Measurements from ENCODE around the gene IQSEC1.

Gene IQSEC1

GRCh38 chr3:13034861-13035260 lies 38.4 kb downstream of the IQSEC1 start:
- no peak for DNase-seq
- CTCF ChIA-PET: interaction anchor here (1.2 kb wide), 1 partner anchor 57 kb away, joined by 3 read pairs; no protein-coding TSS in a partner anchor
- POLR2A ChIA-PET: no interaction called here
- H3K4me1 ChIP-seq (ENCODE audit: control extremely low read depth in 1 of 4, control insufficient read depth in 4 of 4, insufficient read depth in 4 of 4, low read length in 3 of 4): peaks cover 0 to 4% (median 1%) of the 10 kb centered on the region in 4 experiments
- H3K36me3 ChIP-seq (ENCODE audit: control insufficient read depth in 4 of 4, insufficient read depth in 4 of 4, low read length in 3 of 4): no peaks in the 10 kb centered on the region
- H3K27me3 ChIP-seq (replicated peaks in 2 of 5; ENCODE audit: control insufficient read depth in 4 of 5, insufficient read depth in 5 of 5, low read length in 4 of 5): no peaks in the 10 kb centered on the region
- no peak overlapping the region for H3K4me3 ChIP-seq (ENCODE audit: control insufficient read depth in 1 of 7, extremely low read depth in 1 of 7, insufficient read depth in 4 of 7, low read depth in 2 of 7, low read length in 6 of 7)
- WGBS (ENCODE audit: insufficient coverage): 92% methylated on average over 2 of the region's 5 CpGs
- no peak overlapping the region for H3K27ac ChIP-seq (ENCODE audit: insufficient read depth in 1 of 2, low read depth in 1 of 2, low read length in 2 of 2, poor library complexity in 1 of 2, severe bottlenecking in 2 of 2)
- H3K9me3 ChIP-seq (ENCODE audit: control extremely low read depth in 1 of 5, control insufficient read depth in 4 of 5, insufficient read depth in 2 of 5, low read depth in 1 of 5, low read length in 4 of 5): no peaks in the 10 kb centered on the region

- H3K4me3 ChIP-seq (ENCODE audit: control insufficient read depth in 1 of 7, extremely low read depth in 1 of 7, insufficient read depth in 4 of 7, low read depth in 2 of 7, low read length in 6 of 7): no peak overlapping the region
- no peaks in the 10 kb centered on the region for H3K4me1 ChIP-seq (ENCODE audit: control extremely low read depth in 1 of 4, control insufficient read depth in 4 of 4, insufficient read depth in 4 of 4, low read length in 3 of 4)
- CTCF ChIA-PET: interaction anchor here (1.2 to 1.5 kb wide), 2 partner anchors 49 to 57 kb away, joined by 3 read pairs; no protein-coding TSS in a partner anchor
- no peak for DNase-seq
- no peaks in the 10 kb centered on the region for H3K27me3 ChIP-seq (replicated peaks in 2 of 5; ENCODE audit: control insufficient read depth in 4 of 5, insufficient read depth in 5 of 5, low read length in 4 of 5)
- H3K36me3 ChIP-seq (ENCODE audit: control insufficient read depth in 4 of 4, insufficient read depth in 4 of 4, low read length in 3 of 4): no peaks in the 10 kb centered on the region
- no peaks in the 10 kb centered on the region for H3K9me3 ChIP-seq (ENCODE audit: control extremely low read depth in 1 of 5, control insufficient read depth in 4 of 5, insufficient read depth in 2 of 5, low read depth in 1 of 5, low read length in 4 of 5)
- no peak overlapping the region for H3K27ac ChIP-seq (ENCODE audit: insufficient read depth in 1 of 2, low read depth in 1 of 2, low read length in 2 of 2, poor library complexity in 1 of 2, severe bottlenecking in 2 of 2)
- WGBS (ENCODE audit: insufficient coverage): 98% methylated on average over 17 of the region's 21 CpGs
- POLR2A ChIA-PET: interaction anchor here (0.5 kb wide), 1 partner anchor 13 kb away, joined by 3 read pairs; no protein-coding TSS in a partner anchor
Observed at GRCh38 chr3:13034109-13034800, 39.0 kb downstream of the IQSEC1 start.

- Histone ChIP-seq H3K27ac (ENCODE audit: insufficient read depth in 1 of 2, low read depth in 1 of 2, low read length in 2 of 2, poor library complexity in 1 of 2, severe bottlenecking in 2 of 2) (no peak overlapping the region), H3K9me3 (ENCODE audit: control extremely low read depth in 1 of 5, control insufficient read depth in 4 of 5, insufficient read depth in 2 of 5, low read depth in 1 of 5, low read length in 4 of 5) (no peaks in the 10 kb centered on the region), H3K4me1 (ENCODE audit: control extremely low read depth in 1 of 4, control insufficient read depth in 4 of 4, insufficient read depth in 4 of 4, low read length in 3 of 4) (no peaks in the 10 kb centered on the region), H3K27me3 (replicated peaks in 2 of 5; ENCODE audit: control insufficient read depth in 4 of 5, insufficient read depth in 5 of 5, low read length in 4 of 5) (no peaks in the 10 kb centered on the region), H3K36me3 (ENCODE audit: control insufficient read depth in 4 of 4, insufficient read depth in 4 of 4, low read length in 3 of 4) (no peaks in the 10 kb centered on the region), H3K4me3 (ENCODE audit: control insufficient read depth in 1 of 7, extremely low read depth in 1 of 7, insufficient read depth in 4 of 7, low read depth in 2 of 7, low read length in 6 of 7) (no peak overlapping the region)
- CTCF ChIA-PET: interaction anchor here (1.0 kb wide), 1 partner anchor 11 kb away, joined by 3 read pairs; no protein-coding TSS in a partner anchor
- POLR2A ChIA-PET: no interaction called here
- 94% methylated on average over 2 of the region's 13 CpGs for WGBS (ENCODE audit: insufficient coverage)
- no peak for DNase-seq
Observed at GRCh38 chr3:13032206-13032605, 41.0 kb downstream of the IQSEC1 start.

- CTCF ChIA-PET: interaction anchor here (1.0 to 1.7 kb wide), 2 partner anchors 11 to 26 kb away, joined by 3 to 6 read pairs; no protein-coding TSS in a partner anchor
- no peaks in the 10 kb centered on the region for H3K9me3 ChIP-seq (ENCODE audit: control extremely low read depth in 1 of 5, control insufficient read depth in 4 of 5, insufficient read depth in 2 of 5, low read depth in 1 of 5, low read length in 4 of 5)
- no peak for DNase-seq
- H3K27ac ChIP-seq (ENCODE audit: insufficient read depth in 1 of 2, low read depth in 1 of 2, low read length in 2 of 2, poor library complexity in 1 of 2, severe bottlenecking in 2 of 2): no peak overlapping the region
- 92% methylated on average over 7 of the region's 7 CpGs for WGBS (ENCODE audit: insufficient coverage)
- no peak overlapping the region for H3K4me3 ChIP-seq (ENCODE audit: control insufficient read depth in 1 of 7, extremely low read depth in 1 of 7, insufficient read depth in 4 of 7, low read depth in 2 of 7, low read length in 6 of 7)
- H3K4me1 ChIP-seq (ENCODE audit: control extremely low read depth in 1 of 4, control insufficient read depth in 4 of 4, insufficient read depth in 4 of 4, low read length in 3 of 4): no peaks in the 10 kb centered on the region
- POLR2A ChIA-PET: no interaction called here
- H3K36me3 ChIP-seq (ENCODE audit: control insufficient read depth in 4 of 4, insufficient read depth in 4 of 4, low read length in 3 of 4): no peaks in the 10 kb centered on the region
- H3K27me3 ChIP-seq (replicated peaks in 2 of 5; ENCODE audit: control insufficient read depth in 4 of 5, insufficient read depth in 5 of 5, low read length in 4 of 5): no peaks in the 10 kb centered on the region
Observed at GRCh38 chr3:13031621-13032020, 41.6 kb downstream of the IQSEC1 start.

- Histone ChIP-seq H3K27ac (ENCODE audit: insufficient read depth in 1 of 2, low read depth in 1 of 2, low read length in 2 of 2, poor library complexity in 1 of 2, severe bottlenecking in 2 of 2) (no peak overlapping the region), H3K27me3 (replicated peaks in 2 of 5; ENCODE audit: control insufficient read depth in 4 of 5, insufficient read depth in 5 of 5, low read length in 4 of 5) (no peaks in the 10 kb centered on the region), H3K36me3 (ENCODE audit: control insufficient read depth in 4 of 4, insufficient read depth in 4 of 4, low read length in 3 of 4) (no peaks in the 10 kb centered on the region), H3K9me3 (ENCODE audit: control extremely low read depth in 1 of 5, control insufficient read depth in 4 of 5, insufficient read depth in 2 of 5, low read depth in 1 of 5, low read length in 4 of 5) (no peaks in the 10 kb centered on the region), H3K4me3 (ENCODE audit: control insufficient read depth in 1 of 7, extremely low read depth in 1 of 7, insufficient read depth in 4 of 7, low read depth in 2 of 7, low read length in 6 of 7) (no peak overlapping the region), H3K4me1 (ENCODE audit: control extremely low read depth in 1 of 4, control insufficient read depth in 4 of 4, insufficient read depth in 4 of 4, low read length in 3 of 4) (no peaks in the 10 kb centered on the region)
- CTCF ChIA-PET: interaction anchor here (1.4 to 2.0 kb wide), 4 partner anchors 13 to 25 kb away, joined by 5 to 8 read pairs (median 6); no protein-coding TSS in a partner anchor
- DNase-seq: no peak
- WGBS (ENCODE audit: insufficient coverage): 97% methylated on average over 6 of the region's 9 CpGs
- POLR2A ChIA-PET: interaction anchor here (0.5 kb wide), 1 partner anchor 1129 kb away, joined by 3 read pairs; no protein-coding TSS in a partner anchor
Observed at GRCh38 chr3:13030684-13031083, 42.5 kb downstream of the IQSEC1 start.

- no peak for DNase-seq
- 90% methylated on average over 8 of the region's 11 CpGs for WGBS (ENCODE audit: insufficient coverage)
- Histone ChIP-seq H3K4me3 (ENCODE audit: control insufficient read depth in 1 of 7, extremely low read depth in 1 of 7, insufficient read depth in 4 of 7, low read depth in 2 of 7, low read length in 6 of 7) (no peak overlapping the region), H3K36me3 (ENCODE audit: control insufficient read depth in 4 of 4, insufficient read depth in 4 of 4, low read length in 3 of 4) (no peaks in the 10 kb centered on the region), H3K9me3 (ENCODE audit: control extremely low read depth in 1 of 5, control insufficient read depth in 4 of 5, insufficient read depth in 2 of 5, low read depth in 1 of 5, low read length in 4 of 5) (no peaks in the 10 kb centered on the region), H3K4me1 (ENCODE audit: control extremely low read depth in 1 of 4, control insufficient read depth in 4 of 4, insufficient read depth in 4 of 4, low read length in 3 of 4) (no peaks in the 10 kb centered on the region), H3K27me3 (replicated peaks in 2 of 5; ENCODE audit: control insufficient read depth in 4 of 5, insufficient read depth in 5 of 5, low read length in 4 of 5) (no peaks in the 10 kb centered on the region), H3K27ac (ENCODE audit: insufficient read depth in 1 of 2, low read depth in 1 of 2, low read length in 2 of 2, poor library complexity in 1 of 2, severe bottlenecking in 2 of 2) (no peak overlapping the region)
- POLR2A ChIA-PET: no interaction called here
- CTCF ChIA-PET: interaction anchor here (1.2 to 3.0 kb wide), 3 partner anchors 11 to 21 kb away, joined by 3 to 7 read pairs (median 4); no protein-coding TSS in a partner anchor
Observed at GRCh38 chr3:13028010-13028821, 45.0 kb downstream of the IQSEC1 start.

GRCh38 chr3:13027154-13027553 lies 46.1 kb downstream of the IQSEC1 start:
- Histone ChIP-seq H3K27me3 (replicated peaks in 2 of 5; ENCODE audit: control insufficient read depth in 4 of 5, insufficient read depth in 5 of 5, low read length in 4 of 5) (no peaks in the 10 kb centered on the region), H3K4me1 (ENCODE audit: control extremely low read depth in 1 of 4, control insufficient read depth in 4 of 4, insufficient read depth in 4 of 4, low read length in 3 of 4) (no peaks in the 10 kb centered on the region), H3K36me3 (ENCODE audit: control insufficient read depth in 4 of 4, insufficient read depth in 4 of 4, low read length in 3 of 4) (no peaks in the 10 kb centered on the region), H3K4me3 (ENCODE audit: control insufficient read depth in 1 of 7, extremely low read depth in 1 of 7, insufficient read depth in 4 of 7, low read depth in 2 of 7, low read length in 6 of 7) (no peak overlapping the region), H3K9me3 (ENCODE audit: control extremely low read depth in 1 of 5, control insufficient read depth in 4 of 5, insufficient read depth in 2 of 5, low read depth in 1 of 5, low read length in 4 of 5) (no peaks in the 10 kb centered on the region), H3K27ac (ENCODE audit: insufficient read depth in 1 of 2, low read depth in 1 of 2, low read length in 2 of 2, poor library complexity in 1 of 2, severe bottlenecking in 2 of 2) (no peak overlapping the region)
- no peak for DNase-seq
- ChIA-PET POLR2A (no interaction called here), CTCF (interaction anchor here (0.6 to 3.0 kb wide), 2 partner anchors 20 to 42 kb away, joined by 3 to 7 read pairs; no protein-coding TSS in a partner anchor)
- WGBS (ENCODE audit: insufficient coverage): 96% methylated on average over 7 of the region's 7 CpGs
